Measurements from ENCODE around the gene HNRNPUL2.

DNA sequence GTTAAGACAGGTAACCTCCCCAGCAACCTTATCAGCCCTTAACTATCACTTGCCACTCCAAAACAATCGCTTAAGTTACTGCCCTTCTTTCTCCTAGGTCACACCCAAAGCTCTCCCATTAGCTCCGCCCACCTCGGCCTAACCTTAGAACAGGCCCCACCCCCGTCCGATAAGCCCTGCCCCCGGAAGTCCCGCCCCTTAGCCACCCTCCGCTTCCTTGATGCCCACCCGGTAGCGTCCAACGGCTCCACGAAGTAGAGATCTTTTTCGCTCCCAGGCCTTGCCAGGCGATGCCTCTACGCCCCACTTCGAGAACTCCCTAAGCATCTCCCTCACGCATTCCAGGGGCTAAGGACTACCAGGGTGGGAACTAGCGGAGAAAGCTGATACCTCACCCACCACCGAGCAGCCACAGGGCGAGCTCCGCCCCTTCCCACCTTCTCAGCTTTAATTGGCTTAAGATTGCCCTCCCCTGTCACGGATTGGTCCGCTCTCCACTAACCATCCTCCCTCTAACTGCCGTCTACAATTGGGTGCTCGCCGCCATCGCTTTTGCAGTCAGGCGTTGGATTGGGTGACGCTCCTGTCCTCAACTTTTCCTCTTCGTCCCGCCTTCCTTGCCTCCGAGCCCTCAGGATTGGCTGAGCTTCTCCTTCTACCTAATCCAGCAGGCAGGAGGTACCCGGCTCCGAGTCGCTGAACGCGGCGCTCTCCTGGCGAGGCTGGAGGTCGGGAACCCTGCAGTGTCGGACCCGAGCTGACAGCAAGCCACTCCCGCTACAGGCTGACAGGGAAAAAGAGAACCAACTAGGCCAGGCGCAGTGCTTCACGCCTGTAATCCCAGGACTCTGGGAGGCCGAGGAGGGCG lies 26.7 kb upstream of the HNRNPUL2 start, which contains the start of gene ZBTB3:
- TF ChIP-seq, protein P1, sequence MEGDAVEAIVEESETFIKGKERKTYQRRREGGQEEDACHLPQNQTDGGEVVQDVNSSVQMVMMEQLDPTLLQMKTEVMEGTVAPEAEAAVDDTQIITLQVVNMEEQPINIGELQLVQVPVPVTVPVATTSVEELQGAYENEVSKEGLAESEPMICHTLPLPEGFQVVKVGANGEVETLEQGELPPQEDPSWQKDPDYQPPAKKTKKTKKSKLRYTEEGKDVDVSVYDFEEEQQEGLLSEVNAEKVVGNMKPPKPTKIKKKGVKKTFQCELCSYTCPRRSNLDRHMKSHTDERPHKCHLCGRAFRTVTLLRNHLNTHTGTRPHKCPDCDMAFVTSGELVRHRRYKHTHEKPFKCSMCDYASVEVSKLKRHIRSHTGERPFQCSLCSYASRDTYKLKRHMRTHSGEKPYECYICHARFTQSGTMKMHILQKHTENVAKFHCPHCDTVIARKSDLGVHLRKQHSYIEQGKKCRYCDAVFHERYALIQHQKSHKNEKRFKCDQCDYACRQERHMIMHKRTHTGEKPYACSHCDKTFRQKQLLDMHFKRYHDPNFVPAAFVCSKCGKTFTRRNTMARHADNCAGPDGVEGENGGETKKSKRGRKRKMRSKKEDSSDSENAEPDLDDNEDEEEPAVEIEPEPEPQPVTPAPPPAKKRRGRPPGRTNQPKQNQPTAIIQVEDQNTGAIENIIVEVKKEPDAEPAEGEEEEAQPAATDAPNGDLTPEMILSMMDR (IDR thresholded peaks at IDR 0.05; ENCODE audit: borderline replicate concordance, extremely low read depth, low read length, poor library complexity, severe bottlenecking): no peak
- no peak for TF ChIP-seq EZH2 (IDR thresholded peaks at IDR 0.05; ENCODE audit: borderline replicate concordance, low read depth, low read length, severe bottlenecking)
